Stimulated activated naive CD4-positive, alpha-beta T cell (primary cell): ENCODE results near the gene RIC3.

ENCODE experiments used
- DNase-seq, 6 experiments: peaks; one replicate each; lab custom pipeline; 2025; lab: John Stamatoyannopoulos, UW

The RIC3 gene

GRCh38 chr11:8102965-8103364 lies 65.9 kb downstream of the RIC3 start:
- no peak for DNase-seq

- DNase-seq: no peak
These were observed 66.4 kb downstream of the RIC3 start for GRCh38 chr11:8102296-8102915.

- no peak for DNase-seq
These were observed 67.4 kb downstream of the RIC3 start for GRCh38 chr11:8101421-8101820.

- no peak for DNase-seq
These were observed 68.2 kb downstream of the RIC3 start for GRCh38 chr11:8100605-8101004.

GRCh38 chr11:8100158-8100557 lies 68.7 kb downstream of the RIC3 start:
- no peak for DNase-seq

GRCh38 chr11:8099291-8099899 lies 69.4 kb downstream of the RIC3 start:
- DNase-seq: peak; percentile 26 to 65 (median 54)

GRCh38 chr11:8098879-8099278 lies 69.9 kb downstream of the RIC3 start:
- no peak for DNase-seq

- DNase-seq: no peak
These were observed 70.5 kb downstream of the RIC3 start for GRCh38 chr11:8098361-8098760.

GRCh38 chr11:8097926-8098325 lies 70.9 kb downstream of the RIC3 start:
- DNase-seq: no peak

GRCh38 chr11:8097468-8097867 lies 71.4 kb downstream of the RIC3 start:
- DNase-seq: no peak

GRCh38 chr11:8097062-8097461 lies 71.8 kb downstream of the RIC3 start:
- no peak for DNase-seq

- DNase-seq: no peak
These were observed 72.2 kb downstream of the RIC3 start for GRCh38 chr11:8096575-8096974.

GRCh38 chr11:8095806-8096522 lies 72.9 kb downstream of the RIC3 start:
- no peak for DNase-seq

GRCh38 chr11:8095371-8095770 lies 73.5 kb downstream of the RIC3 start:
- no peak for DNase-seq

GRCh38 chr11:8094656-8095055 lies 74.2 kb downstream of the RIC3 start:
- no peak for DNase-seq

- DNase-seq: no peak
These were observed 74.8 kb downstream of the RIC3 start for GRCh38 chr11:8093931-8094575.

- peak in 1 of 6 experiments; percentile 7 for DNase-seq
These were observed 76.0 kb downstream of the RIC3 start for GRCh38 chr11:8092587-8093424.

- DNase-seq: no peak
These were observed 77.1 kb downstream of the RIC3 start for GRCh38 chr11:8091721-8092120.

- no peak for DNase-seq
These were observed 78.1 kb downstream of the RIC3 start for GRCh38 chr11:8090756-8091155.

- DNase-seq: no peak
These were observed 78.9 kb downstream of the RIC3 start for GRCh38 chr11:8089791-8090510.

- DNase-seq: no peak
These were observed 81.1 kb downstream of the RIC3 start for GRCh38 chr11:8087756-8088155.
